ENCODE results near the gene MT1H.

DNA sequence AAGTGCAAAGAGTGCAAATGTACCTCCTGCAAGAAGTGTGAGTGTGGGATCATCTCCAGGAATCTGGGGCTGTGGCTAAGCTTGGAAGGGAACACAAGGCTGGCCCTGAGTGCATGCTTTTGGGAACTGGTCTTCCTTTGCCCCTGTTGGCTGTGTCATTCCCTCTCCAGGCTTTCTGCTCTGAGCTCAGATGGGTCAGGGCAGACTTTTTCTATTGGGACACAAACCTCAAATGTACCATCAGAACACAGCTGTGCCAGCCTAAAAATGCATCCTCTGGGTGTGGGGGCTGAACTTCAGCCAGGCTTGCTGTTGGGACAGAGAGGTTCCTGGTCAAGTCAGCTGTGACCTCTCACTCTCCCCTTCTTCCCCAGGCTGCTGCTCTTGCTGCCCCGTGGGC lies 17.0 kb upstream of the MT1H start:
- TF ChIP-seq, protein P1, sequence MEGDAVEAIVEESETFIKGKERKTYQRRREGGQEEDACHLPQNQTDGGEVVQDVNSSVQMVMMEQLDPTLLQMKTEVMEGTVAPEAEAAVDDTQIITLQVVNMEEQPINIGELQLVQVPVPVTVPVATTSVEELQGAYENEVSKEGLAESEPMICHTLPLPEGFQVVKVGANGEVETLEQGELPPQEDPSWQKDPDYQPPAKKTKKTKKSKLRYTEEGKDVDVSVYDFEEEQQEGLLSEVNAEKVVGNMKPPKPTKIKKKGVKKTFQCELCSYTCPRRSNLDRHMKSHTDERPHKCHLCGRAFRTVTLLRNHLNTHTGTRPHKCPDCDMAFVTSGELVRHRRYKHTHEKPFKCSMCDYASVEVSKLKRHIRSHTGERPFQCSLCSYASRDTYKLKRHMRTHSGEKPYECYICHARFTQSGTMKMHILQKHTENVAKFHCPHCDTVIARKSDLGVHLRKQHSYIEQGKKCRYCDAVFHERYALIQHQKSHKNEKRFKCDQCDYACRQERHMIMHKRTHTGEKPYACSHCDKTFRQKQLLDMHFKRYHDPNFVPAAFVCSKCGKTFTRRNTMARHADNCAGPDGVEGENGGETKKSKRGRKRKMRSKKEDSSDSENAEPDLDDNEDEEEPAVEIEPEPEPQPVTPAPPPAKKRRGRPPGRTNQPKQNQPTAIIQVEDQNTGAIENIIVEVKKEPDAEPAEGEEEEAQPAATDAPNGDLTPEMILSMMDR (IDR thresholded peaks at IDR 0.05), result no peak
- TF ChIP-seq POLR2A (IDR thresholded peaks at IDR 0.05), result no peak

All from Peyer's patch (tissue), 4 donors.